ENCODE measurements around the gene UBE2B.
A peak's percentile ranks its signal among the peaks of the same experiment; 100 is the strongest.
"Not testable (repeated sequence)": the region's sequence is repeated elsewhere in the genome, so short reads cannot be mapped to it uniquely, and the experiment has no call there.

UBE2B gene

DNA sequence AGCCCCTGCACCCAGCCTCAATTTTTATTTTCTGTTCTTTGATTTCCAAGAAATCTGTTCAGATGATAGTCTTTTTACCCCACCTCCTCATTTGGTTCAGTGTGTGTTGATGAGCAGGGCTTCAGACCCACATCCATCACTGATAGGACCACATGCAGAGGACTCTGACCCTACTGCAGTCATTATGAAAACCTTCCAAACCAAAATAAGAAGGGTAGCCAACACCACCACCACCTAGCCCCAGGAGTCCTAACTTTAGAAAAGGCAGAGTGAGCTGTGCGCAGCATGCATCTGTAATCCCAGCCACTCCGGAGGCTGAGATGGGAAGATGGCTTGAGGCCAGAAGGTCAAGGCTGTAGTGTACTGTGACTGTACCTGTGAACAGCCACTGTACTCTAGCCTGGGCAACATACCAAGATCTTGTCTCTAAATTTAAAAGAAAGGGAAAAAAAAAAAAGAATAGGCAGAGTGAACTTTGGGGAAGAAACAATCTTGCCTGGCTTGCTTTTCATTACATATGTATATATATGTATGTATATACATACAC lies 27.3 kb downstream of the UBE2B start:
- DNase-seq (ENCODE audit: low read depth) = no peak

GRCh38 chr5:134403951-134404350 lies 32.6 kb downstream of the UBE2B start:
- DNase-seq (ENCODE audit: low read depth) = no peak

- DNase-seq (ENCODE audit: low read depth) = peak; percentile 13
Observed at GRCh38 chr5:134406390-134406789, 35.0 kb downstream of the UBE2B start.

DNA sequence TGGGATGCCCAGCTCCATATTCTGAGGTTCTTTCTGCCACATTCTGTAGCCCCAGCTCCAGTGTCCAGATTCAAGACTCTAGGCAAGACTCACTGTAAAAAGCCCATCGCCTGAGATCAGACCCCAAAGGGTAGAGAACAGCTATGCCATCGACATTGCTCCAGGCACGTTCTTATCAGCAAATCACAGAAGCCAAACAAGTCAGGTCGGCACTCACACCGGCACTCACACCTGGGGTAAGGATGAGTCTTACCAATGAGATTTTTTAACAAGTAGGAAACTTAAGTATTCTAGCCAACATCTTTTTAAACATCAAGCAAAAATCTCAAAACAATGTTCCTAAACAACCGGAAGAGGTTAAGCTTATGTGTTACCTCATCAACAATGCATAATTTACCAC lies 38.0 kb downstream of the UBE2B start:
- DNase-seq (ENCODE audit: low read depth) = no peak

DNA sequence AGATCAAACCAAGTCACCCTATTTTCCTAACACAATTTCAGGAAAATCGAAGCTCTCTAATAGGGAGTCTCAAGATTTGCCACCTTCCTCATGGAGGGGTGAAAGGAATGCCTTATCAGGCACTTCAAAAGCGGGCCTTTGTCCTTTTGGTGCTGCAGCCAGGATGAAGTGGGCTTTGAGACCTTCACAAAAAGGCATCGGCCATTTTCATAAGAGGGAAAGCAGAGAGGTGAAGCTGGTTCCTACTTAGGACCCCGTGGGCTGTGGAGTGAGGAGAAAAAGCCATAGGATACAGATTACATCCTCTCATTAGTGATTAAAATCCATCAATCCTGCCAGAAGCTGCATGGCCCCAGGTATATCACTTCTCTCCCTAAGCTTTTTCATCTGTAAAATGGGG lies 39.5 kb downstream of the UBE2B start:
- no peak for DNase-seq (ENCODE audit: low read depth)

GRCh38 chr5:134411228-134411545 lies 39.8 kb downstream of the UBE2B start:
- DNase-seq (ENCODE audit: low read depth) = no peak

GRCh38 chr5:134411546-134412266 lies 40.3 kb downstream of the UBE2B start, which contains the start of gene CDKN2AIPNL:
Gene CDKN2AIPNL (minus strand): TSS chr5:134411881. CDS start chr5:134411854, 27 bp downstream.
- DNase-seq (ENCODE audit: low read depth) = peak; percentile 89

DNA sequence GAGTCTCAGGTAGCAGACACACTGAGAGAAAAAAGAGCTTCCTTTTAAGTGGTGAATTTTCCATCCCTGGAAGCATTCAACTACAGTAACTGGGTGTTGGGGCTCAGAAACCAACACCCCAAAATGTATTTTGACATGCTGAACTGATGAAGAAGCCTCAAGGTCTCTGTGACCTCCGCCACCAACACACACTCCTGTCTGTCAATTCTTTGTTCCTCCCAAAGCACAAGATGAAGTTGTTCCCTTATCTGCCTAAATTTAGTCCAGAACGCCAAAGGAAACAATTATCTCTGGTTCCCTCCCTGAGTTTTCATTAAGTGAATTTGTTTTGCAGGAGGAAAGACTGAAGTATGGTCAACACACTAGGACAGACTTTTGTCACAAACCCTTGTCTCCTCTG lies 41.7 kb downstream of the UBE2B start:
- no peak for DNase-seq (ENCODE audit: low read depth)

GRCh38 chr5:134417707-134418106 lies 46.3 kb downstream of the UBE2B start:
- no peak for DNase-seq (ENCODE audit: low read depth)

DNA sequence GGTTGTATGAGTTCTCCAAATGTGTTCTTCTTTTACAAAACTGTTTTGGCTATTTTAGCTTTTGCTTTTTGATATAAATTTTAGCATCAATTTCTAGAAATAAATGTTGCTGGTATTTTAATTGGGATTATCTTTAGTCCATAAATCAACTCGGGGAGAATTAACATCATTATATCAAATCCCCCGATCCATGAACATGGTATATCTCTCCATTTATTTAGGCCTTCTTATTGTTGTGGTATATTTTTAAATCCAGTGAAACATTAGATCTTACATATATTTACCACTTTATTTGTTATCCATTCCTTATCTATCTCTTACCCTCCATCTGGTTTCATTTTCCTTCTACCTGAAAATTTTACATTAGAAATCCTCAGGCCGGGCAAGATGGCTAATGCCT lies 47.6 kb downstream of the UBE2B start:
- DNase-seq (ENCODE audit: low read depth) = no peak

DNA sequence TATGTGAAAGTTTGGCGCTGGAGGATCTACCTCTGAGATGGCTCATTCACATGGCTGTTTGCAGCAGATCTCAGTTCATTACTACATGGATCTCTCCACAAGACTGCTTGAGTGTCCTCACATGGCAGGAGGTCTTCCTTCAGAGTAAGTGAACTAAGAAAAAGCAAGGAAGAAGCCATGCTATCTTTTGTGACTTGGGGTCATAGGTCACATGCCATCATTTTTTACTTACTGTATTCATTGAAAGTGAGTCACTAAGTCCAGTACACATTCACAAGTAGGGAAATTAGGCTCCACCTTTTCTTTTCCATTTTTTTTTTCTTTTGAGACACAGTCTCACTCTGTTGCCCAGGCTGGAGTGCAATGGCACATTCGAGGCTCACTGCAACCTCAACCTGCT lies 49.0 kb downstream of the UBE2B start:
- peak; percentile 40 for DNase-seq (ENCODE audit: low read depth)

DNA sequence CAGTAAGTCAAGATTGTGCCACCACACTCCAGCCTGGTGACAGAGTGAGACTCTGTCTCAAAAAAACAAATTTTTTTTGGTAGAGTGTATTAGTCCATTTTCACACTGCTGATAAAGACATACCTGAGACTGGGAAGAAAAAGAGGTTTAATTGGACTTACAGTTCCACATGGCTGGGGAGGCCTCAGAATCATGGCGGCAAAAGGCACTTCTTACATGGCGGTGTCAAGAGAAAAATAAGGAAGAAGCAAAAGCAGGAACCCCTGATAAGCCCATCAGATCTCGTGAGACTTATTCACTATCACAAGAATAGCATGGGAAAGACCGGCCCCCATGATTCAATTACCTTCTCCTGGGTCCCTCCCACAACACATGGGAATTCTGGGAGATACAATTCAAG lies 49.7 kb downstream of the UBE2B start:
- DNase-seq (ENCODE audit: low read depth) = not testable (repeated sequence)

- no peak for DNase-seq (ENCODE audit: low read depth)
Observed at GRCh38 chr5:134422791-134423365, 51.5 kb downstream of the UBE2B start.

DNA sequence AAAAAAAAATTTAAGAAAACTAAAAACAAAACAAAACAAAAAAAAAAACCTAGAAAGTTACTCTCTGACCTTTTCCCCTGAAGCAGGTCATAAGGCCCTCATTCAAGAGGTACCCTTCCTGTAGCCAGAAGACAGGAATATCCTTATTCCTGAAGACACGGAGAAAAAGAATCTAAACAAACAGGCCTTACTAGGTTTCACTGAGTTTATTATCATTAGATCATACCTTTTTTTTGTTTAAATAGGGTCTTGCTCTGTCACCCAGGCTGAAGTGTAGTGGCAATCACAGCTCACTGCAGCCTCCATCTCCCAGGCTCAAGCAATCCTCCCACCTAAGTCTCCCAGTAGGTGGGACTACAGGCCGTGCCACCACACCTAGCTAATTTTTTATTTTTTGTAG lies 52.0 kb downstream of the UBE2B start:
- DNase-seq (ENCODE audit: low read depth) = no peak

- no peak for DNase-seq (ENCODE audit: low read depth)
Observed at GRCh38 chr5:134426361-134426760, 55.0 kb downstream of the UBE2B start.

DNA sequence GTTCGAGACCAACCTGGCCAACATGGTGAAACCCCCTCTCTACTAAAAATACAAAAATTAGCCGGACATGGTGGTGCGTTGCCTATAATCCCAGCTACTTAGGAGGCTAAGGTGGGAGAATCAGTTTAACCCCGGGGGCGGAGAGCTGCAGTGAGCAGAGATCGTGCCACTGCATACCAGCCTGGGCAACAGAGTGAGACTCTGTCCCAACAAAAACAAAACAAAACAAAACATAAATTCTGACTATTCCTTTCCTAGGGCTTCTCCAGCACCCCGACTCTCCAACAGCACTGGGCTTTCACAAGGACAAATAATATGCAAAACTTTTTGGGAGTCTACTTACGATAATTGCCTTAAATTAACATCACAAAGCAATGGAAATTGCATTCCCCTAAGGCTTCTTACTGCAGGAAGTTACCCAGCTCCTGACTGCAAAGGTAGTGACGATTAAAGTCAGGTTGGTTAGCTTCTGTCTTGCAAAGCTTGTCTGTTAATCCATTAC lies 56.2 kb downstream of the UBE2B start:
- DNase-seq (ENCODE audit: low read depth) = no peak

DNA sequence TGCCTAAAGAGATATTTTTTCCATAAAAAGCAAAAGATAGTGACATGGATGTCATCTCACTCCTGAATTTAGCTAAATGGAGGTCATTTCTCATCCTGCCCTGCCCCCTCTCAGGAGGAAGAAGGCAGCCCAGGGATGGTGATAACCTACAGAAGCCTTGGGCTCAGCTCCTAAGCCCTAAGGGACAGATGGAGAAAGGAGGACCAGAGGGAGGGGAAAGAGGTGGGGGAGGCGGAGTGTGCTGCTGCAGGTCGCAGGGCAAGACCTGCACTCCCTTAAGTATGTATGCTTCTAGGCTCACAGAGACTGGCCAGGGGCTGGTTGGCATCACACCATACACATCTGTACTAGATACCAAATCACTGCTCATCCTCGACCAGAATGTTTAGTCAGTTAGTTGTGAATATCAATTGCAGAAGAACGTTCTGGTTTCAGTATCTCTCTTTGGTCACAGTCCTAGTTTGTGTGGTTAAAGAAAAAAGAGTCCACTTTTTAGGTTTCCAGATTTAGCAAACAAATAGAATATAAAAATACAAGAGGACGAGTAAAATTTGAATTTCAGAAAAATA lies 58.7 kb downstream of the UBE2B start:
- no peak for DNase-seq (ENCODE audit: low read depth)

DNA sequence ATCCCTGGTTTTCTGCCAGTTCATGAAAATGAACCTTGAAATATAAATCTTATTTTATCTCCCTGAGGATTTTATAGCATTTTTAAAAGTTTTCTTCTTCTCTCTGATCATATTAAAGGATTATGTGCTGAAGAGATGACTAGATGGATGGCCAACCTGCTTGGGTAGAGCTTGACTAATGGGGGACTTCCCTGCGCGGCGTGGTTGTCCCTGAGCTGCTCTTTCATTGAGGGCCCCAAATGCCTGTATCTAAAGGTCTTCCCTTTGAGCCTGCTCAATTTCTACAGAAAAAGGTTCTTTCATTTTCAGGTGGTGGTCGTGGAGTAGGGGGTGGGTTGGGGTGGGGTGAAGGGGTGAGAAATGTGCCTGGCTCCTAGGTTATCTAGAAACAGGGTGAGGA lies 60.8 kb downstream of the UBE2B start:
- DNase-seq (ENCODE audit: low read depth) = no peak

GRCh38 chr5:134432677-134433359 lies 61.4 kb downstream of the UBE2B start:
- peak; percentile 52 for DNase-seq (ENCODE audit: low read depth)

DNA sequence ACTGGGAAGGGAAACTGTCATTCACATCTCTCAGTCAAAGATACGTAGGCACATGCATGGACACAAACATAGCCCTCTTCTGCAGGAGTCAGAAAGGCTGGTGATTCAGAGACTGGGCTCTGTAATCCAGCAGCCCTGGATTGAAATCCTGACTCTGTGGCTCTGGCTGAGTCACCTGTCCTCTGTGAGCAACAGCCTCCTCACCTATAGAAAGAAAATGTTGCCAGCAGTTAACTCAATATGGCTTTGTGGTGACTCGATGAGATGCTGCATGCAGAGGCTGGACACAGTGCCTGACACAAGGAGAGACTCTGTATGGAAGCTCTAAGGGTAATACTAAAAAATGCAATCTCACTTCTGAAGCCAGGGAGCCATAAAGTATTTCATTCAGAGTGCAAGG lies 64.2 kb downstream of the UBE2B start:
- DNase-seq (ENCODE audit: low read depth) = peak; percentile 77

GRCh38 chr5:134436523-134437339 lies 65.4 kb downstream of the UBE2B start:
- DNase-seq (ENCODE audit: low read depth) = peak; percentile 92

GRCh38 chr5:134437340-134437846 lies 66.0 kb downstream of the UBE2B start:
- no peak for DNase-seq (ENCODE audit: low read depth)
